Measurements from ENCODE around the gene PLA2G4D.

The PLA2G4D gene

DNA sequence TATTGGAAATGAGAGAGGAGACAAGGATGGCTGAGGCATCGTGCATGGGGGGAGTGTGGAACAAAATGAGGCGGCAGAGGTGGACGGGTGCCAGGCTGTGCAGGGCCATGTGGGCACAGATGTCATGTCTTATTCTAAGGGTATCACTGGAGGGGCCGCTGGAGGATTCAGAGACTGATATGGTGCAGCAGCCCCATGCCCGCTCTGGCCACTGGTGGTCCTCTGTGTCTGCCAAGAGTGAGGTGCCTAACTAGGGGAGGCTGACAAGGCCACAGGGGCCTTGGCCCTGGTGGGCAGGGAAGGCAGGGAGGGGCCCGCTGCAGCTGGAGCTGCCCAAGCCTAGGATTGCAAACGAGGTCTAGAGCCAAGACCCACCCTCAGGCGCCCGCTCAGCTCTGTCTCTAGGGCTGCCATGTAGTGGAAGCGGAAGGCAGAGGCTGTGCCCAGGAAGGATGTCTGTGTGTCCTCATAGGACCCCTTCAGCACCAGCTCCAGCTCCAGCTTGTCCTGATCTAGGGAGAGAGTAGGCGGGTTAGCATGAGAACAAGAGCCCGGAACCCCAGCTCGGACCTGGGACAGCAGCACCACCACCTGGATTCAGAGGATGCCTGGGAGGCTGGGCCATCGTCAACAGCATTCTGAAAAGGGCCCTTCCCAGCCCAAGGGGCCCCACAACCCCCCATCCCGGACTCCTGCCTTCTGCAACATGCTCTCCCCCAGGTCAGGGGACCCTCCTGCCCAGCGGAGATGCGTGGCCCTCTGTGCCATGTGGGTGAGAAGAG is 11.3 kb downstream of the PLA2G4D start:
- DNase-seq (ENCODE audit: low read depth, low spot score), result no peak
- TF ChIP-seq, protein P1, sequence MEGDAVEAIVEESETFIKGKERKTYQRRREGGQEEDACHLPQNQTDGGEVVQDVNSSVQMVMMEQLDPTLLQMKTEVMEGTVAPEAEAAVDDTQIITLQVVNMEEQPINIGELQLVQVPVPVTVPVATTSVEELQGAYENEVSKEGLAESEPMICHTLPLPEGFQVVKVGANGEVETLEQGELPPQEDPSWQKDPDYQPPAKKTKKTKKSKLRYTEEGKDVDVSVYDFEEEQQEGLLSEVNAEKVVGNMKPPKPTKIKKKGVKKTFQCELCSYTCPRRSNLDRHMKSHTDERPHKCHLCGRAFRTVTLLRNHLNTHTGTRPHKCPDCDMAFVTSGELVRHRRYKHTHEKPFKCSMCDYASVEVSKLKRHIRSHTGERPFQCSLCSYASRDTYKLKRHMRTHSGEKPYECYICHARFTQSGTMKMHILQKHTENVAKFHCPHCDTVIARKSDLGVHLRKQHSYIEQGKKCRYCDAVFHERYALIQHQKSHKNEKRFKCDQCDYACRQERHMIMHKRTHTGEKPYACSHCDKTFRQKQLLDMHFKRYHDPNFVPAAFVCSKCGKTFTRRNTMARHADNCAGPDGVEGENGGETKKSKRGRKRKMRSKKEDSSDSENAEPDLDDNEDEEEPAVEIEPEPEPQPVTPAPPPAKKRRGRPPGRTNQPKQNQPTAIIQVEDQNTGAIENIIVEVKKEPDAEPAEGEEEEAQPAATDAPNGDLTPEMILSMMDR (IDR thresholded peaks at IDR 0.05; ENCODE audit: insufficient read depth, low read length, missing control alignments), result no peak
- no peak overlapping the region for H3K4me3 ChIP-seq (ENCODE audit: low read depth, low read length)
- ChIA-PET CTCF (interaction anchor here (0.6 to 12.3 kb wide), 24 partner anchors 8 to 389 kb away, joined by 3 to 274 read pairs (median 8); partner anchors contain the start of gene PLA2G4D), POLR2A (no interaction called here)

DNA sequence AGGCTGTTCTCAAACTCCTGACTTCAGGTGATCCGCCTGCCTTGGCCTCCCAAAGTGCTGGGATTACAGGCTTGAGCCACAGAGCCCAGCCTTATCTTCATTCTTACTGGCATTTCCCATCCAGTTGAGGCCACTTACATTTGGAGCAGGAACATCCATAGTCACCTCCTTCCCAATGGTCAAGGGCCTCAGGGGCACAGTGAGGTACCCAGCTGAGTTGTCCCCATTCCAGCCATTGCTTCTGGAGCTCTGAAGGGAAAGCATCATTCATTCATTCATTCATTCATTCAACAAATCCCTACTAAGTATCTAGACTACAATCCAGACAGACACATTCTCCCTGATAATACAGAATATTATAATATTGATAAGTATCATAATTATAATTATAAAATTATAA is 12.2 kb downstream of the PLA2G4D start:
- ChIA-PET POLR2A (no interaction called here), CTCF (interaction anchor here (0.8 to 12.3 kb wide), 9 partner anchors 9 to 95 kb away, joined by 3 to 274 read pairs (median 14); partner anchors contain the start of gene PLA2G4D)
- no peak for DNase-seq (ENCODE audit: low read depth, low spot score)
- H3K4me3 ChIP-seq (ENCODE audit: low read depth, low read length), result no peak overlapping the region
- TF ChIP-seq, protein P1 (IDR thresholded peaks at IDR 0.05; ENCODE audit: insufficient read depth, low read length, missing control alignments), result no peak

DNA sequence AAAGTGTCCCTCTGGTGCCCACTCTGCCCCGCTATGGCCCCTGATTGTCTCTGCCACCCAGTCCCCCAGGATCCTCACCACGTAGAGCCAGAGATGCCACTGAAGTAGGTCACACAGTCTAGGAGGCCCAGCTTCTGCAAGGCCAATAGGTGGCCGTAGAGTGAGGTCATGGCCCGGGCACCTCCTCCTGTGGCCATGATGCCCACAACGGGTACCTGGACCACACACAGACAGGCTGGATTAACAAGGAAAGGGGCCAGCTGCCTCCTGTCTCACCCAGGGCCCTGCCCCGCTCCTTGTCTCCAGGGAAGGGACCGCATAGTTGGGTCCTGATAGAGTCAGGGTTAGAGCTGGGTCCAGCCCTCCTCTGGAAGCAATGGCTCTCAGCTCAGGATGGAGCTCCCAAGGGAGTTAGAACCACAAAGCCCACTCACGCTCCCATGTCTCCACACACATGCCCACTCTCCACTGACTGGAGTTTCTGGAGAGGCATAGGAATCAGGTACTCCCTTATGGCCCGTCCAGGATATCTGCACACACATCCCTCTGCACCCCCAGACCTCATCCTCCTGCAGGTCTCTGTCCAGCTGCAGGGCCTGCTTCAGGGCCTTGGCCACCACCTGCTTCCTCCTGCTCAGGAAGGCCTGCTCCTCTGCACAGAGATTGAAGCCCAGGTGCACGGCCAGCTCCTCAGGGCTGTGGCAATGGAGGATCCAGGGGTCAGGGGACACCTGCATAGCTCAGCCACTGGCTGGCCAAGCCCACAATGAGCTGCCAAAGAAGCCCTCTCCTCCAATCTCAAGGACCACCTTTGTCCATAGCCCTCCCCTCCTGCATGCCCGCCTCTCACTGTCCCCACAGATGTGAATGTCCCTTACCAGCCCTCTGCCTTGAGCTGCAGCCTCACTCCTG is 13.2 kb downstream of the PLA2G4D start:
- DNase-seq (ENCODE audit: low read depth, low spot score), result no peak
- no peak overlapping the region for H3K4me3 ChIP-seq (ENCODE audit: low read depth, low read length)
- ChIA-PET POLR2A (no interaction called here), CTCF (interaction anchor here (0.8 to 12.3 kb wide), 13 partner anchors 9 to 94 kb away, joined by 3 to 274 read pairs (median 6); partner anchors contain the start of gene PLA2G4D)
- TF ChIP-seq, protein P1 (IDR thresholded peaks at IDR 0.05; ENCODE audit: insufficient read depth, low read length, missing control alignments), result no peak

- TF ChIP-seq, protein P1 (IDR thresholded peaks at IDR 0.05; ENCODE audit: insufficient read depth, low read length, missing control alignments), result no peak
- CTCF ChIA-PET, result interaction anchor here (0.8 to 12.3 kb wide), 11 partner anchors 10 to 93 kb away, joined by 3 to 274 read pairs (median 6); no protein-coding TSS in a partner anchor
- POLR2A ChIA-PET, result no interaction called here
- DNase-seq (ENCODE audit: low read depth, low spot score), result no peak
- H3K4me3 ChIP-seq (ENCODE audit: low read depth, low read length), result no peak overlapping the region
These were observed 14.0 kb downstream of the PLA2G4D start for GRCh38 chr15:42080186-42080918.

- POLR2A ChIA-PET, result no interaction called here
- H3K4me3 ChIP-seq (ENCODE audit: low read depth, low read length), result no peak overlapping the region
- DNase-seq (ENCODE audit: low read depth, low spot score), result no peak
- TF ChIP-seq, protein P1 (IDR thresholded peaks at IDR 0.05; ENCODE audit: insufficient read depth, low read length, missing control alignments), result no peak
- CTCF ChIA-PET, result interaction anchor here (0.8 to 12.3 kb wide), 11 partner anchors 7 to 92 kb away, joined by 3 to 274 read pairs (median 6); no protein-coding TSS in a partner anchor
These were observed 14.9 kb downstream of the PLA2G4D start for GRCh38 chr15:42079401-42079908.
